Prostate gland (tissue), 2 donors: ENCODE measurements around the gene SHISA2. TPM values are rescaled to one million over a fixed set of nuclear protein-coding genes. Genes with fewer than 3 reads are reported as not detected.

Experiments
- DNase-seq: peaks from one replicate; pipeline ENCODE4 v3.0.0-alpha.2; 2019; ENCODE audit warnings: low spot score
- H3K27ac ChIP-seq, 2 donors: fragments of 200-600 bp; sonication (generic); 2 replicates each; pipeline ENCODE4 v1.5.1; 2017 to 2019
- H3K27me3 ChIP-seq: fragments of 200-600 bp; sonication (generic); replicated peaks from 2 replicates; pipeline ENCODE4 v1.5.1; 2019; ENCODE audit not compliant: insufficient read depth
- H3K36me3 ChIP-seq, 2 donors: fragments of 200-600 bp; sonication (generic); 1 replicate in 1 of 2; 2 replicates in 1 of 2; pipeline versions ENCODE4 v1.5.1 to v1.8.1; 2017 to 2019
- H3K4me1 ChIP-seq: fragments of 200-600 bp; sonication (generic); replicated peaks from 2 replicates; pipeline ENCODE4 v1.5.1; 2019
- H3K4me3 ChIP-seq, 2 donors: fragments of 200-600 bp; sonication (generic); 2 replicates each; pipeline ENCODE4 v1.5.1; 2017 to 2019
- H3K9me3 ChIP-seq: fragments of 200-600 bp; sonication (generic); 2 replicates; pipeline ENCODE4 v1.5.1; 2017
- POLR2A ChIP-seq: fragments of 450-650 bp; IDR thresholded peaks from one replicate; pipeline ENCODE4 v1.6.1; 2016; ENCODE audit warnings: antibody characterized with exemption, mild to moderate bottlenecking
- POLR2AphosphoS5 ChIP-seq: sonication (generic); formaldehyde crosslinking; IDR thresholded peaks from one replicate; pipeline ENCODE4 v1.6.1; 2017; ENCODE audit warnings: antibody characterized with exemption
- WGBS: methylation state at CpG from one replicate; pipeline ENCODE4 v1.1.5; 2018; 5-methylcytosine and 5-hydroxymethylcytosine counted together
- intact Hi-C: fragments of 100-400 bp; cut with DNase I; formaldehyde crosslinking; loops from one replicate; pipeline ENCODE4 v1.14.2; 2022
- total RNA-seq, 2 donors: library from RNA; depleted of rRNA; stranded (reverse); fragments of >200 nt; gene quantifications; one replicate each; pipeline ENCODE4 v1.1.0, GENCODE V29; 2016
- TF ChIP-seq, protein P1 (sequence below), 4 experiments: fragments of 200-600 bp in 2 of 4; fragments of 450-650 bp in 2 of 4; sonication (generic) in 2 of 4; IDR thresholded peaks; 1 replicate in 3 of 4; 2 replicates in 1 of 4; pipeline ENCODE4 v1.5.1; 2016 to 2019; ENCODE audit warnings: antibody characterized with exemption in 4 of 4, mild to moderate bottlenecking in 2 of 4, moderate library complexity in 2 of 4

Gene SHISA2
- total RNA-seq, 2 donors from 2014 or later: 2.6 to 21.6 TPM

- no peaks in the 10 kb centered on the region for H3K36me3 ChIP-seq
- H3K9me3 ChIP-seq: no peaks in the 10 kb centered on the region
- no peak overlapping the region for H3K27ac ChIP-seq
- peaks cover 4% of the 10 kb centered on the region for H3K4me1 ChIP-seq
- H3K27me3 ChIP-seq: no peaks in the 10 kb centered on the region
- DNase-seq: no peak
- WGBS: 51% methylated on average over 10 of the region's 10 CpGs
- intact Hi-C loops: no loop called here
- no peak overlapping the region for H3K4me3 ChIP-seq
- TF ChIP-seq, protein P1, sequence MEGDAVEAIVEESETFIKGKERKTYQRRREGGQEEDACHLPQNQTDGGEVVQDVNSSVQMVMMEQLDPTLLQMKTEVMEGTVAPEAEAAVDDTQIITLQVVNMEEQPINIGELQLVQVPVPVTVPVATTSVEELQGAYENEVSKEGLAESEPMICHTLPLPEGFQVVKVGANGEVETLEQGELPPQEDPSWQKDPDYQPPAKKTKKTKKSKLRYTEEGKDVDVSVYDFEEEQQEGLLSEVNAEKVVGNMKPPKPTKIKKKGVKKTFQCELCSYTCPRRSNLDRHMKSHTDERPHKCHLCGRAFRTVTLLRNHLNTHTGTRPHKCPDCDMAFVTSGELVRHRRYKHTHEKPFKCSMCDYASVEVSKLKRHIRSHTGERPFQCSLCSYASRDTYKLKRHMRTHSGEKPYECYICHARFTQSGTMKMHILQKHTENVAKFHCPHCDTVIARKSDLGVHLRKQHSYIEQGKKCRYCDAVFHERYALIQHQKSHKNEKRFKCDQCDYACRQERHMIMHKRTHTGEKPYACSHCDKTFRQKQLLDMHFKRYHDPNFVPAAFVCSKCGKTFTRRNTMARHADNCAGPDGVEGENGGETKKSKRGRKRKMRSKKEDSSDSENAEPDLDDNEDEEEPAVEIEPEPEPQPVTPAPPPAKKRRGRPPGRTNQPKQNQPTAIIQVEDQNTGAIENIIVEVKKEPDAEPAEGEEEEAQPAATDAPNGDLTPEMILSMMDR (IDR thresholded peaks at IDR 0.05): no peak
- TF ChIP-seq POLR2AphosphoS5: no peak
- TF ChIP-seq POLR2A: no peak
Measured at GRCh38 chr13:26015271-26016125, 36.3 kb downstream of the SHISA2 start.

DNA sequence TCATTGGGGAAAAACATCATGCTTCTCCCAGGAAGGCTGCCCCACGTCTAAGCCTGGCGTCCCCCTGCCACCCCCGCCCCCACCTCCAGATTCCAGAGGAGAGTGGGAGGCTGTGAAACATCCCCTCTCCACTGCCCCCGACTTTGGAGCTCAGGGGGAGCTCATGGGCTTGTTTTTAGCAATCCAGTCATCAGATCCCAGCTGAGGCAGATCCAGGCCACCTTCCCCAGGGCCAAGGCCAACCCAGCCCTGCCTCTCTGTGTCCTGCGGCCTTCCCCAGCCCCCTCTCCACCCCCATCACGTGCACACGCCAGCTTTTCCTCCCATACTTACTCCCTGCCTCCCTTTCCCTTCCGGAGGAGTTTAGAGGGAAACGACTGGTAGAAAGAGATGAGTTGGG lies 38.8 kb downstream of the SHISA2 start:
- Histone ChIP-seq H3K9me3 (no peaks in the 10 kb centered on the region), H3K36me3 (no peaks in the 10 kb centered on the region), H3K4me1 (no peaks in the 10 kb centered on the region), H3K27me3 (no peaks in the 10 kb centered on the region), H3K27ac (no peak overlapping the region), H3K4me3 (no peak overlapping the region)
- TF ChIP-seq POLR2A (no peak), POLR2AphosphoS5 (no peak)
- TF ChIP-seq, protein P1 (IDR thresholded peaks at IDR 0.05): no peak
- intact Hi-C loops: no loop called here
- 73% methylated on average over 9 of the region's 9 CpGs for WGBS
- DNase-seq: no peak

DNA sequence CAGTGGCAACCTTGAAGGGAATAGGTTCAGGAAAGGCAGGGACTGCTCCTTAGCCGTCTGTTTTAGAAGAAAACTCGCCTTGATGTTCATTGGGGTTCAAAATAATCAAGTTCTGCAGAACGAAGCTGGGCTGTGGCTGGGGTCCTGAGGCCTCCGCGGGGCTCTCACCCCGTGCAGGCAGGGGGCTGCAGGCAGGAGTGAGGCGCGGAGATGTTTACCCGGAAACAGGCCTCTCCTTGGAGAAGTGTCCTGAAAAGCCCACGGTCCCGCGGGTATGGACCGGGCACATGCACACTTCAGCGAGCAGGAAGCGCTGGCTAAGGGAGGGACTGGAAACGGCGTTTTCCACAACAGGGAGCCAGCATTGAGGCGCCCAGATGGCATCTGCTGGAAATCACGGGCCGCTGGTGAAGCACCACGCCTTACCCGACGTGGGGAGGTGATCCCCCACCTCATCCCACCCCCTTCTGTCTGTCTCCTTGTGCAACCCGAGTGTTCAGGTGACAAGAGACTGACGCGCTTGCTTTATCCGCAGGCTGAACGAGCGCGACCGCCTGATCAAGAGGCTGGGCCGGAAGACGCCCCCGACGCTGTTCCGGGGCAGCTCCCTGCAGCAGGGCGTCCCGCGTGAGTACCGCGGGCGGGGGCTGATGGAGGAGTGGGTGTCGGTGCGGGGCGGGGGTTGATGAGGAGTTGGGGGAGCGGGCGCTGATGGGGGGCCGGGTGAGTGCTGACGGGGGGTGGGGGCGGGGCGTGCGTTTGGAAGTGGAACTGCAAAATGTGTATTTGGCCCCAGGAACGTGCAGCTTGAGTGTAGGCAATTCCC lies 39.6 kb downstream of the SHISA2 start:
- H3K36me3 ChIP-seq: no peaks in the 10 kb centered on the region
- no peaks in the 10 kb centered on the region for H3K27me3 ChIP-seq
- H3K4me3 ChIP-seq: no peak overlapping the region
- no peaks in the 10 kb centered on the region for H3K9me3 ChIP-seq
- DNase-seq: no peak
- WGBS: 32% methylated on average over 53 of the region's 53 CpGs
- H3K4me1 ChIP-seq: no peaks in the 10 kb centered on the region
- no peak for TF ChIP-seq POLR2AphosphoS5
- TF ChIP-seq, protein P1 (IDR thresholded peaks at IDR 0.05): no peak
- no peak for TF ChIP-seq POLR2A
- no peak overlapping the region for H3K27ac ChIP-seq
- intact Hi-C loops: no loop called here

DNA sequence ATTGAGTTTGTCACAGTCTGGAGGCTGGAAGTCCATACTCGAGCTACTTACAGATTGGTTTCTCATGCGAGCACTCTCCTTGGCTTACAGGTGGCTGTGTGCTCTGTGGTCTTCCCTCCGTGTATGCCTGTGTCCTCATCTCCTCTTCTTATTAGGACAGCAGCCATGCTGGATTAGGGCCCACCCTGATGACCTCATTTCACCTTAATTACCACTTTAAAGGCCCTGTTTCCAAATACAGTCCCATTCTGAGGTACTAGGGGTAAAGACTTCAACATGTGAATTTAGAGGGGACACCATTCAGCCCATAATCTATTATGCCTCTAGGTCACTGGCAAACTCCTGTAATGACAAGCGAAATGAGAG lies 40.6 kb downstream of the SHISA2 start:
- intact Hi-C loops: no loop called here
- Histone ChIP-seq H3K27me3 (no peaks in the 10 kb centered on the region), H3K27ac (no peak overlapping the region), H3K36me3 (no peaks in the 10 kb centered on the region), H3K4me1 (no peaks in the 10 kb centered on the region), H3K4me3 (no peak overlapping the region), H3K9me3 (no peaks in the 10 kb centered on the region)
- TF ChIP-seq POLR2AphosphoS5 (no peak), POLR2A (no peak)
- TF ChIP-seq, protein P1 (IDR thresholded peaks at IDR 0.05): no peak
- WGBS: 94% methylated on average over 4 of the region's 4 CpGs
- no peak for DNase-seq
